Thyroid gland (tissue), 4 donors: ENCODE results near the gene BPIFB6. TPM values are rescaled to one million over a fixed set of nuclear protein-coding genes. Genes with fewer than 3 reads are reported as not detected.

Experiments used
- DNase-seq, 2 donors: peaks; one replicate each; pipeline ENCODE4 v3.0.0-alpha.2; 2019
- H3K27ac ChIP-seq, 3 donors: fragments of 200-600 bp; sonication (generic); 1 replicate in 2 of 3; 2 replicates in 1 of 3; pipeline ENCODE4 v1.5.1; 2016 to 2019; ENCODE audit warnings: mild to moderate bottlenecking in 1 of 3, moderate library complexity in 1 of 3
- H3K27me3 ChIP-seq: fragments of 200-600 bp; sonication (generic); one replicate; pipeline ENCODE4 v1.5.1; 2019
- H3K36me3 ChIP-seq, 2 donors: fragments of 200-600 bp; sonication (generic); one replicate each; pipeline ENCODE4 v1.5.1; 2016 to 2019
- H3K4me1 ChIP-seq, 2 donors: fragments of 200-600 bp; sonication (generic); one replicate each; pipeline ENCODE4 v1.5.1; 2017 to 2019
- H3K4me3 ChIP-seq, 3 donors: fragments of 200-600 bp; sonication (generic); replicated peaks in 1 of 3; 1 replicate in 2 of 3; 2 replicates in 1 of 3; pipeline ENCODE4 v1.5.1; 2016; ENCODE audit warnings: mild to moderate bottlenecking in 1 of 3
- H3K9me3 ChIP-seq: fragments of 200-600 bp; sonication (generic); one replicate; pipeline ENCODE4 v1.5.1; 2017
- CTCF ChIP-seq, 6 experiments: fragments of 200-600 bp in 3 of 6; fragments of 450-650 bp in 3 of 6; sonication (generic) in 3 of 6; IDR thresholded peaks; one replicate each; pipeline ENCODE4 v1.5.1; 2016 to 2019; ENCODE audit warnings: antibody characterized with exemption in 6 of 6, mild to moderate bottlenecking in 2 of 6, inconsistent platforms in 1 of 6, moderate library complexity in 1 of 6
- POLR2A ChIP-seq, 2 donors: fragments of 450-650 bp; IDR thresholded peaks; one replicate each; pipeline ENCODE4 v1.6.1; 2017; ENCODE audit warnings: antibody characterized with exemption in 2 of 2, mild to moderate bottlenecking in 2 of 2, moderate library complexity in 1 of 2
- WGBS, 2 donors: methylation state at CpG; one replicate each; pipeline ENCODE4 v1.1.5; 2017; 5-methylcytosine and 5-hydroxymethylcytosine counted together
- intact Hi-C: fragments of 100-400 bp; cut with DNase I; formaldehyde crosslinking; loops from one replicate; pipeline ENCODE4 v1.15.1; 2023
- total RNA-seq, 4 donors: library from RNA; depleted of rRNA; stranded (reverse); fragments of >200 nt; gene quantifications; one replicate each; pipeline ENCODE4 v1.2.3, GENCODE V29; 2016

Gene BPIFB6
- total RNA-seq, 4 donors from 2014 or later = not detected

- Histone ChIP-seq H3K27me3 (no peaks in the 10 kb centered on the region), H3K27ac (no peak overlapping the region), H3K9me3 (no peaks in the 10 kb centered on the region), H3K36me3 (no peaks in the 10 kb centered on the region), H3K4me3 (no peak overlapping the region), H3K4me1 (no peaks in the 10 kb centered on the region)
- DNase-seq = no peak
- no peak for TF ChIP-seq POLR2A (IDR thresholded peaks at IDR 0.05)
- TF ChIP-seq CTCF (IDR thresholded peaks at IDR 0.05) = no peak
- 63 to 81% methylated on average over 6 of the region's 7 CpGs for WGBS, 2 donors
- intact Hi-C loops = no loop called here
These were observed 50.1 kb downstream of the BPIFB6 start for GRCh38 chr20:33081411-33082154.

GRCh38 chr20:33082546-33082945, 51.1 kb downstream of the BPIFB6 start:
- DNase-seq = no peak
- Histone ChIP-seq H3K36me3 (no peaks in the 10 kb centered on the region), H3K9me3 (no peaks in the 10 kb centered on the region), H3K27me3 (no peaks in the 10 kb centered on the region), H3K27ac (no peak overlapping the region), H3K4me3 (no peak overlapping the region), H3K4me1 (no peaks in the 10 kb centered on the region)
- TF ChIP-seq POLR2A (IDR thresholded peaks at IDR 0.05) (no peak), CTCF (IDR thresholded peaks at IDR 0.05) (no peak)
- WGBS, 2 donors = 63 to 69% methylated on average over 6 of the region's 6 CpGs
- intact Hi-C loops = no loop called here

GRCh38 chr20:33083544-33084340, 52.3 kb downstream of the BPIFB6 start:
- intact Hi-C loops = no loop called here
- 90 to 93% methylated on average over 14 to 20 of the region's 20 CpGs for WGBS, 2 donors
- no peak overlapping the region for H3K4me3 ChIP-seq
- H3K4me1 ChIP-seq = no peaks in the 10 kb centered on the region
- H3K36me3 ChIP-seq = no peaks in the 10 kb centered on the region
- no peaks in the 10 kb centered on the region for H3K9me3 ChIP-seq
- no peak overlapping the region for H3K27ac ChIP-seq
- no peak for DNase-seq
- TF ChIP-seq CTCF (IDR thresholded peaks at IDR 0.05) (no peak), POLR2A (IDR thresholded peaks at IDR 0.05) (no peak)
- no peaks in the 10 kb centered on the region for H3K27me3 ChIP-seq

GRCh38 chr20:33084722-33085121, 53.3 kb downstream of the BPIFB6 start:
- H3K27me3 ChIP-seq = no peaks in the 10 kb centered on the region
- no peaks in the 10 kb centered on the region for H3K36me3 ChIP-seq
- no peaks in the 10 kb centered on the region for H3K9me3 ChIP-seq
- intact Hi-C loops = loop anchor here (5.0 kb wide), 1 partner anchor 282 kb away; no protein-coding TSS in a partner anchor
- H3K27ac ChIP-seq = no peak overlapping the region
- H3K4me1 ChIP-seq = no peaks in the 10 kb centered on the region
- H3K4me3 ChIP-seq = no peak overlapping the region
- DNase-seq = no peak
- 91% methylated on average over 8 to 9 of the region's 15 CpGs for WGBS, 2 donors
- TF ChIP-seq POLR2A (IDR thresholded peaks at IDR 0.05) = no peak
- TF ChIP-seq CTCF (IDR thresholded peaks at IDR 0.05) = no peak
